Epidermal melanocyte (primary cell): ENCODE measurements around the gene ZNF438.
"Not testable (repeated sequence)": the region's sequence is repeated elsewhere in the genome, so short reads cannot be mapped to it uniquely, and the experiment has no call there.

Experiments
- DNase-seq: peaks from one replicate; pipeline ENCODE4 v3.0.0; 2011; ENCODE audit warnings: low spot score; ENCODE audit not compliant: insufficient read length

ZNF438 gene

DNA sequence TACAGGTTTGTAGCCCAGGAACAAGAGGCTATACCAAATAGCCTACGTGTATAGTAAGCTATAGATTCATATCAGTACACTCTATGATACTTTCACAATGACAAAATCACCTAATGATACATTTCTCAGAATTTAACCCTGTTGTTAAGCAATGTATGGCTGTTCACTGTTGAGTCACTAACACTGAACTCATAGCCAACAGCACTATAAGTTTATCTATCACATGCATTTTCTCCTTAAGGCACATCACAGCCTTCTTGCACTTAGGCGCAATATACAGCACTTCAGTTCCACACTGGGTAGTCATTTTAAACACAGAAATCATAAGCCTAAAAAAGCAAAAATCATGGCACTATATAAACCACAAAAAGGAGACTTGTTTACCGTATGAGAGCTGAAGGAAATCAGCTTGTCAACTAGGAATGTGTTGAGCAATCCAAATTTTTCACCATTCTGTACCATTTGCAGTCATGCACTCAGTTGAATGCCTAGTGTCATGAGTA, 45.6 kb downstream of the ZNF438 start:
- DNase-seq = no peak

DNA sequence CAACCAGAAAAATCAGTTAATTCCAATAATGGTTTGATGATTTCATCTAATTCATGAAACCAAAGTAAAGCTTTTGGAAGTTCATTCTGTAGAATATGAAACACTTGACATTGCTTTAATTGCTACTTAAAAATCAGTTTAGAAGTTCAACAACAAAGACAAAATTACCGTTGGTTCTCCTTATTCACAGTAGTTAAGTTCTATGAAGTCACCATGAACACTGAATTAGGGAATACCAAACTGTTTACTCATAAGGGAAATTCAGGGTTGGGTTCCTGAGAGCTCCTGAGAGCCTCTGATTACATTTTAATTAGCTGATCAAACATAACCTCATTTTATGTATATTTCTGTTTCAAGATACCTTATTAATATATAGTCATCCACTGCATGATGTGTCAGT, 46.2 kb downstream of the ZNF438 start:
- no peak for DNase-seq

DNA sequence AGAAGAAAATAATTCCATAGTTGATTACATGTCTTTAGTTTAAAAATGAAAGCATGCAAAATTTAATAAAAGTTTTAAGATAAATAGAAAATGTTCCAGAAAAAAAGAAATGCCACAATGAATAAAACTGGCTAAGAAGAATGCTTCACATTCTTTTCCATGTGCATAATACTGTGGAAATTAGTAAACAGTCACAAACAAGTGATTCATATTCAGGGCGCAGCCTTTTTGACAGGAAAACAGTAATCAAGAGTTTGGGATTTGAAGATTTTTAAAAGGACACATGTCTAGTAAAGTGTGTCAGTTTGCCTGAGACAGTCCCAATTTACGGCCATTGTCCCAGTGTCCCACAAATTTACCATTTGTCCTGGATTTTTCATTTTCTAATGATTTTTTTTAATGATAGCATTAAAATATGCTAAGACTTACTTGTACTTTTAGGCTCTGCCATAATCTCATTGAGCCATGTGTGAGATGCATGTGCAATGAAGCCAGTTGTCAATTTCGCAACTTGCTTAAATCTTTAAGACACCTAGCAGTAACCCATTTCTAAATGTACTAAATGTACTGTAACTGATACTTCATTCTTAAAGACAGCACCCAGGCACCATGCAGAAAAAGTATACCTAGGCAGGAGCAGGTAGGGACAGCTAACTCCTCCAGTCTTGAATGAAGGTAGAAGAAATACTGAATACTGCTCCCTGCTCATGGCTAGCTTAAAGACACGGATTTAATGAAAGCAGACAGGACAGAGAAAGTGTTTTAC, 46.9 kb downstream of the ZNF438 start:
- peak; percentile 21 for DNase-seq

- not testable (repeated sequence) for DNase-seq
These were observed 48.5 kb downstream of the ZNF438 start for GRCh38 chr10:30983209-30983608.

DNA sequence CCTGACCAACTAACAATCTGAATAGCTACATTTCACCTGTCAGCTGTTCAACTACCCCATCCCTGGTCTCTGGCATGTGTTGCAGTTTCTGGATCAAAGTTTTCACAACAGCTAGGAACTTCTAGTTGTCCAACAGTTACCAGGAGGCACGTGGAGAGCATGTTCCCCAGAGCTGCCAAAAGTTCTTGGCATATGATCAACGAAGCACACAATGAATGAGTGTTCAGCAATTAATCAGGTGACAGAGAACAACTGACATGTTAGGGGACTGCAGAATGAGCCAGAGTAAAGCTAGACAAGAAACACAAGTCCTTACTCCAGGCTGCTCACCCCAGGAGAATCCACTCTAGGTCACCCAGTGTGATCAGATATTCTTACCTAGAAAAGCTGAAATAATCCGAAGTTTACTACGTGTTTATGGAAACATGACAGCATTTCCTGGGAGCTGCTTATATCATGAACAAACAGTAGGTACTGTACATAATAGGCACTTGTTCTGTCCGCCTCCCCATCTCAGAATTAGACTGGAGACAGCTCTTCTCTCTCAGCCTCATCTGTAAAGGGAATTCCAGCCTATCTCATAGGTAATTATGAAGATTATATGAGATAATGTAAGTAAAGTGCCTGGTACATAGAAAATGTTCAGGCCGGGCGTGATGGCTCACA, 50.6 kb downstream of the ZNF438 start:
- no peak for DNase-seq

GRCh38 chr10:30979956-30980355, 51.7 kb downstream of the ZNF438 start:
- no peak for DNase-seq

- DNase-seq = no peak
These were observed 52.8 kb downstream of the ZNF438 start for GRCh38 chr10:30978843-30979242.

GRCh38 chr10:30977385-30977784, 54.3 kb downstream of the ZNF438 start:
- DNase-seq = no peak

- DNase-seq = no peak
These were observed 56.8 kb downstream of the ZNF438 start for GRCh38 chr10:30974773-30975415.

DNA sequence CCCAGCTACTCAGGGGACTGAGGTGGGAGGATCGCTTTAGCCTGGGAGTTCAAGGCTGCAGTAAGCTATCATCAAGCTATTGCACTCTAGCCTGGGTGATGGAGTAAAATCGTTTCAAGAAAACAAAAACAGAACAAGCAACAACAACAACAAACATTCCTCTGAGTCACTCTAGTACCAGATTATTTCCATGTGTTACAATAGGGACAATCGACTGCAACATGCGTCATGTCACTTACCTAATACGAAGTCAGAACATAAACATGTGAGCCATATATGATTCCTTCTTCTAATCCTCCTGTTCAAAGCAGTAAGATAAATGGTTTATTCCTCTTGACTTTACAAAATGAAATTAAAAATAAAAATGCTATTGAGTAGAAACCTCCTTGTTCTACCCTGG, 57.3 kb downstream of the ZNF438 start:
- DNase-seq = no peak

DNA sequence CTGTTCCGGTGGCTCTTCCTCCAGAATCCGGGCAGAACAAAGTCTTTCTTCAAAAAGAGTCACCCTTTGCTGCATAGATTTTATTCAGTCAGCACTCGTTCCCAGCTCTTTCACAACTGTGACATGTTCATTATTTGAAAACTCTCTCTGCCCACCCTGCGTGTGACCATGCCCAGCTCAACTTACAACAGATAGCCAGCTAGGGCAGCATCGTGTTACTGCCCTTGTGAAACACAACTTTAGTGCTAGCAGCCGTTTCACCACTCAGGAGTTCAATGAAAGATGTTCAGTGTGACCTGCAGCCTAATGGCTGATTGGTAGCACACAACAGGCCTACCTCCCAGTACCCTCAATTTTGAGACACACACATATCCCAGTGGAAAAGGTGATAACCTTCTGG, 57.9 kb downstream of the ZNF438 start:
- DNase-seq = no peak

- DNase-seq = no peak
These were observed 60.8 kb downstream of the ZNF438 start for GRCh38 chr10:30970760-30971460.

DNA sequence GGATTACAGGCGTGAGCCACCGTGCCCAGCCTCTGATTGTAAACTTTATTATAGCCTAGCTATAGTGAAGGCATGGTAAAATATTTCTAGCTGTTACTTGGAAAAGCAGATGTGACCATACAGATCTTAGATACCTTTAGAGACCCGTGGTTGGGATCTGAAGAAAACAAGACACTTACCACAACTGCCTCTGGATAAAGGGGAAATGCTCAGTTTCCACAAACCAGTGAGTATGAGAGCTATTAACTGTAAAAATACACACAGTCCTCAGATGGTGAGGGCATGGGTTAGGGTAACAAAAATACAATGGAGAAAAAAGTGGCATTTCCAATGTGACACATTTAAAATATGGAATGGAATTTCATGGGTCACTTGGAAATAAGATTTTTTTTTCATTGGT, 63.0 kb downstream of the ZNF438 start:
- no peak for DNase-seq

- no peak for DNase-seq
These were observed 63.8 kb downstream of the ZNF438 start for GRCh38 chr10:30967650-30968410.

DNA sequence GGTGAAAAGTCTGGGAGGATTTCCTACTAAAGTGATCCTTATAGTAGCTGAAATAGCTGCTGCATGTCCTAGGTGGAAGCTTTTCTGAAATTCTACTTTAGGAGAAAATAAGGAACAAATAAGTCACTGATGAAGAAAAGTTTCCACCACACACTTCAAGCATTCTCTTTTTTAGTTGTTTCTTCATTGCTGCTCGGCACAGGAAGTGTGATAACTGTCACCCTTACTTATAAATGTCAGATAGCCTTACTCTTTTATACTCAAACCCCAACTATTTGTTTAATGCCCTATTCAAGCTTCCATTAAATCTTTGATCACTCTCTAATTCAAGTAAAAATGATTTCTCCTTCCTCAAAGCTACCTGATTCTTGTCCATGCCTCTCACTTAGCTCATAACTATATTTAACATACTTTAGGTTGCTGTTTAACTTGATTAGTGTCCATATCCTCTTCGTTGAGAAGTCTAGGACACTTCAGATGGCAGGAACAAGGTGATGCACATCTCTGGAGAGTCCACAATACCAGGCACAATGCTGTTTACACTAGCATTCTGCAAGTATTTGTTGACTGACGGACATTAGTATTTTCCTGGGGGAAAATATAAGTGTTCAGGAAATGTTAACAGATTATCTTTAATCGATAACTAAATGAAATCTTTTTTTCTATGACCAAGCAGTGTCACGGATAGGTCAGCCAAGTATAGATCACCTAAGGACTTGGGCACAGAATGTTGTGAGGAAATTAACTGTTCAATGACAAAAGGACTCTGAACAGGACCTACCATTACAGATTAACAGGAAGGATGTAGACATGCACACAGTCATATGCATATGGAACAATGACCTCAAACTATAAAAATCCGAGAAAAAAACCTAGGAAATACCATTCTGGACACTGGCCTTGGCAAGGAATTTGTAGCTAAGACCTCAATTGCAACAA, 67.4 kb downstream of the ZNF438 start:
- no peak for DNase-seq

GRCh38 chr10:30962522-30962921, 69.1 kb downstream of the ZNF438 start:
- DNase-seq = no peak

GRCh38 chr10:30959836-30960210, 71.8 kb downstream of the ZNF438 start:
- no peak for DNase-seq

DNA sequence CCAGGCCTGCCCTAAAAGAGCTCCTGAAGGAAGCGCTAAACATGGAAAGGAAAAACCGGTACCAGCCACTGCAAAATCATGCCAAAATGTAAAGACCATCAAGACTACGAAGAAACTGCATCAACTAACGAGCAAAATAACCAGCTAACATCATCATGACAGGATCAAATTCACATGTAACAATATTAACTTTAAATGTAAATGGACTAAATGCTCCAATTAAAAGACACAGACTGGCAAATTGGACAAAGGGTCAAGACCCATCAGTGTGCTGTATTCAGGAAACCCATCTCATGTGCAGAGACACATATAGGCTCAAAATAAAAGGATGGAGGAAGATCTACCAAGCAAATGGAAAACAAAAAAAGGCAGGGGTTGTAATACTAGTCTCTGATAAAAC, 82.4 kb downstream of the ZNF438 start:
- DNase-seq = not testable (repeated sequence)

- DNase-seq = no peak
These were observed 87.7 kb downstream of the ZNF438 start for GRCh38 chr10:30944005-30944404.

- no peak for DNase-seq
These were observed 88.2 kb downstream of the ZNF438 start for GRCh38 chr10:30943451-30943850.
